ENCODE measurements around the gene ERCC5.

- TF ChIP-seq POLR2A (IDR thresholded peaks at IDR 0.05; ENCODE audit: low read depth, low read length) = no peak
- no peak for TF ChIP-seq SPI1 (IDR thresholded peaks at IDR 0.05; ENCODE audit: low read depth, low read length)
- no peak for TF ChIP-seq POLR2AphosphoS5 (IDR thresholded peaks at IDR 0.05; ENCODE audit: low read depth, low read length)
- no peak for TF ChIP-seq POU2F2 (IDR thresholded peaks at IDR 0.05; ENCODE audit: low read depth, low read length)
- TF ChIP-seq TAF1 (IDR thresholded peaks at IDR 0.05; ENCODE audit: low read depth, low read length) = no peak
These were observed 6.7 kb downstream of the ERCC5 start for GRCh38 chr13:102852556-102852955.

All from GM12891 (cell line).